Measurements from ENCODE around the gene MORN3.
"Not testable (repeated sequence)": the region's sequence is repeated elsewhere in the genome, so short reads cannot be mapped to it uniquely, and the experiment has no call there.

MORN3 gene

GRCh38 chr12:121709478-121709961 is 40.1 kb upstream of the MORN3 start:
- Histone ChIP-seq H3K36me3 (ENCODE audit: insufficient read depth, low read length) (no peaks in the 10 kb centered on the region), H3K4me3 (ENCODE audit: low read length, poor library complexity, severe bottlenecking) (no peak overlapping the region), H3F3A (ENCODE audit: low read depth) (no peaks in the 10 kb centered on the region), H3K9me3 (ENCODE audit: insufficient read depth, low read depth, low read length) (no peaks in the 10 kb centered on the region), H3K4me2 (ENCODE audit: low read depth, low read length, poor library complexity, severe bottlenecking) (no peak overlapping the region), H3K79me2 (ENCODE audit: insufficient read depth, low read length) (peaks cover 16% of the 10 kb centered on the region; the same call in 1 of the 2 replicates), H3K9ac (ENCODE audit: low read depth, low read length, poor library complexity, severe bottlenecking) (no peak overlapping the region), H2AFZ (ENCODE audit: low read length) (no peak overlapping the region), H3K27me3 (ENCODE audit: insufficient read depth, low read length, poor library complexity, severe bottlenecking) (no peaks in the 10 kb centered on the region), H3K4me1 (ENCODE audit: insufficient read depth, low read length, poor library complexity, severe bottlenecking) (peaks cover 19% of the 10 kb centered on the region), H3K9me2 (replicated peaks; ENCODE audit: low read depth, low read length) (no peaks in the 10 kb centered on the region), H4K20me1 (ENCODE audit: insufficient read depth, low read length, poor library complexity, severe bottlenecking) (no peaks in the 10 kb centered on the region)
- no peak for TF ChIP-seq CTCF (conservative IDR thresholded peaks at IDR 0.05; ENCODE audit: low read length)
- TF ChIP-seq EZH2phosphoT487 (IDR thresholded peaks at IDR 0.05; ENCODE audit: borderline replicate concordance) = no peak

- H3K4me2 ChIP-seq (ENCODE audit: low read depth, low read length, poor library complexity, severe bottlenecking) = not testable (repeated sequence)
Measured at GRCh38 chr12:121709064-121709424, 39.6 kb upstream of the MORN3 start.

GRCh38 chr12:121708313-121709063 is 39.0 kb upstream of the MORN3 start:
- H3K4me3 ChIP-seq (ENCODE audit: low read length, poor library complexity, severe bottlenecking) = no peak overlapping the region
- H4K20me1 ChIP-seq (ENCODE audit: insufficient read depth, low read length, poor library complexity, severe bottlenecking) = no peaks in the 10 kb centered on the region
- peaks cover 11% of the 10 kb centered on the region for H3K4me1 ChIP-seq (ENCODE audit: insufficient read depth, low read length, poor library complexity, severe bottlenecking)
- no peaks in the 10 kb centered on the region for H3F3A ChIP-seq (ENCODE audit: low read depth)
- H3K36me3 ChIP-seq (ENCODE audit: insufficient read depth, low read length) = no peaks in the 10 kb centered on the region
- H3K9ac ChIP-seq (ENCODE audit: low read depth, low read length, poor library complexity, severe bottlenecking) = no peak overlapping the region
- peaks cover 8% of the 10 kb centered on the region; the same call in 1 of the 2 replicates for H3K79me2 ChIP-seq (ENCODE audit: insufficient read depth, low read length)
- H2AFZ ChIP-seq (ENCODE audit: low read length) = no peak overlapping the region; the same call in 1 of the 2 replicates
- no peak for TF ChIP-seq CTCF (conservative IDR thresholded peaks at IDR 0.05; ENCODE audit: low read length)
- TF ChIP-seq EZH2phosphoT487 (IDR thresholded peaks at IDR 0.05; ENCODE audit: borderline replicate concordance) = no peak
- H3K4me2 ChIP-seq (ENCODE audit: low read depth, low read length, poor library complexity, severe bottlenecking) = no peak overlapping the region
- no peaks in the 10 kb centered on the region for H3K27me3 ChIP-seq (ENCODE audit: insufficient read depth, low read length, poor library complexity, severe bottlenecking)
- H3K9me3 ChIP-seq (ENCODE audit: insufficient read depth, low read depth, low read length) = no peaks in the 10 kb centered on the region
- H3K9me2 ChIP-seq (replicated peaks; ENCODE audit: low read depth, low read length) = no peaks in the 10 kb centered on the region

More at GRCh38 chr12:121709064-121709424, 39.6 kb upstream of the MORN3 start:
- not testable (repeated sequence) for H3K9me2 ChIP-seq (replicated peaks; ENCODE audit: low read depth, low read length); H3K9me3 ChIP-seq (ENCODE audit: insufficient read depth, low read depth, low read length); H3K9ac ChIP-seq (ENCODE audit: low read depth, low read length, poor library complexity, severe bottlenecking); H4K20me1 ChIP-seq (ENCODE audit: insufficient read depth, low read length, poor library complexity, severe bottlenecking); H3K4me3 ChIP-seq (ENCODE audit: low read length, poor library complexity, severe bottlenecking); H2AFZ ChIP-seq (ENCODE audit: low read length); H3F3A ChIP-seq (ENCODE audit: low read depth); H3K27me3 ChIP-seq (ENCODE audit: insufficient read depth, low read length, poor library complexity, severe bottlenecking); H3K36me3 ChIP-seq (ENCODE audit: insufficient read depth, low read length)
- peaks cover 17% of the 10 kb centered on the region for H3K4me1 ChIP-seq (ENCODE audit: insufficient read depth, low read length, poor library complexity, severe bottlenecking)
- peaks cover 14% of the 10 kb centered on the region; the same call in 1 of the 2 replicates for H3K79me2 ChIP-seq (ENCODE audit: insufficient read depth, low read length)

- Histone ChIP-seq H3K4me1 (ENCODE audit: insufficient read depth, low read length, poor library complexity, severe bottlenecking) (no peaks in the 10 kb centered on the region), H3K9me2 (replicated peaks; ENCODE audit: low read depth, low read length) (no peaks in the 10 kb centered on the region), H3K4me2 (ENCODE audit: low read depth, low read length, poor library complexity, severe bottlenecking) (no peak overlapping the region), H3K36me3 (ENCODE audit: insufficient read depth, low read length) (no peaks in the 10 kb centered on the region), H3K27me3 (ENCODE audit: insufficient read depth, low read length, poor library complexity, severe bottlenecking) (no peaks in the 10 kb centered on the region), H3K79me2 (ENCODE audit: insufficient read depth, low read length) (no peaks in the 10 kb centered on the region), H4K20me1 (ENCODE audit: insufficient read depth, low read length, poor library complexity, severe bottlenecking) (no peaks in the 10 kb centered on the region), H3F3A (ENCODE audit: low read depth) (no peaks in the 10 kb centered on the region), H3K9me3 (ENCODE audit: insufficient read depth, low read depth, low read length) (no peaks in the 10 kb centered on the region), H3K4me3 (ENCODE audit: low read length, poor library complexity, severe bottlenecking) (no peak overlapping the region), H2AFZ (ENCODE audit: low read length) (no peak overlapping the region), H3K9ac (ENCODE audit: low read depth, low read length, poor library complexity, severe bottlenecking) (no peak overlapping the region)
- TF ChIP-seq EZH2phosphoT487 (IDR thresholded peaks at IDR 0.05; ENCODE audit: borderline replicate concordance) (no peak), CTCF (conservative IDR thresholded peaks at IDR 0.05; ENCODE audit: low read length) (no peak)
Measured at GRCh38 chr12:121705514-121705913, 36.1 kb upstream of the MORN3 start.

All from Loucy (cell line).